HG02970 (cell line): ENCODE measurements around the gene PPM1F.

Experiments used
- ATAC-seq: cut with Tn5 transposase; IDR thresholded peaks from one replicate; pipeline ENCODE4 v1.9.1; 2021; ENCODE audit warnings: mild to moderate bottlenecking, moderate library complexity, moderate number of reproducible peaks; ENCODE audit not compliant: unreplicated experiment, low FRiP score

PPM1F gene, protein sequence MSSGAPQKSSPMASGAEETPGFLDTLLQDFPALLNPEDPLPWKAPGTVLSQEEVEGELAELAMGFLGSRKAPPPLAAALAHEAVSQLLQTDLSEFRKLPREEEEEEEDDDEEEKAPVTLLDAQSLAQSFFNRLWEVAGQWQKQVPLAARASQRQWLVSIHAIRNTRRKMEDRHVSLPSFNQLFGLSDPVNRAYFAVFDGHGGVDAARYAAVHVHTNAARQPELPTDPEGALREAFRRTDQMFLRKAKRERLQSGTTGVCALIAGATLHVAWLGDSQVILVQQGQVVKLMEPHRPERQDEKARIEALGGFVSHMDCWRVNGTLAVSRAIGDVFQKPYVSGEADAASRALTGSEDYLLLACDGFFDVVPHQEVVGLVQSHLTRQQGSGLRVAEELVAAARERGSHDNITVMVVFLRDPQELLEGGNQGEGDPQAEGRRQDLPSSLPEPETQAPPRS

DNA sequence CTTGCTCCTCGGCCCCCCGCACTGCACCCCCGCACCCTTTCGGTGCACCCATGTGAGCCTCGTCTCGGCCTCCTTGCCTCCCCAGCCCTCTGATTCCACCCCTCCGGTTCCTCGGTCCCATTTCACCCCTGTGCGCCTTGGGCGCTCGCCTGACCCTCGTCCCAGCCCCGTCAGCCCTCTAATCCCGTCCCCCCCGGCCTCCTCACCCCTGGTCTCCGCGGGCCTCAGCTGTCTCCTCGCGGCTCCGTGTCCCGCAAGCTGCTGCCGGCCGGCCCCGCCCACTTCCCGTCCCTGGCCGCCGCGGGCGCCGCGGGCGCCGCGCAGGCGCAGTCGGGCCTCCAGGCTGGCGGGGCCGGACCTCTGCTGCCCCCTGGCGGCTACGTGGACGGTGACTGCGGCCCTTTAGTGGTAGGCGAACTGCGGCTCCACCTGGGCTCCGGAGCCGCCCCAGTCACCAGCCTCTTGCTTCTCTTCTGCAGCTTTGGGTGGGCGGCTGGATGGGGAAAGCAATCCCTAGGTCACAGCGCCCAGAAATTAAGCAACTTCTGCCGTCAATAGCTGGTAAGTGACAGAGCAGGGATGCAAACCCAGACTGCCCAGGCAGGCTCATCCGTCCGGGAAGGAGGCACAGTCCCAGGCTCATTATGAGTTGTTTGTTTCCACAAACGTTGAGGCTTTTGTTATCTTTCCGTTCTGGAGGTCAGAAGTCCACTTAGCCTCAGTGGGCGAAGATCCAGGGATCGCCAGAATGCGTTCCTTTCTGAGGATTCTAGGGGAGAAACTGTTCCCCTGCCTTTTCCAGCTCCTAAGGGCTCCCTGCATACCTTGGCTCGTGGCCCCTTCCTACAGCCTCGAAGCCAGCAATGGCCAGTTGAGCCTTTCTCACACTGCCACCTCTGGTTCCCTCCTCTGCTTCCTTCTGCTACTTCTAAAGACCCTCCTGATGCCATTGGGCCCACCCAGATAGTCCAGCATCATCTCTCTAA lies at the start of gene PPM1F:
PPM1F (minus strand) TSS at position 263 of the 986 bp plus-strand sequence. CDS start 6,800 bp downstream, outside the sequence.
- peak; percentile 68 for ATAC-seq

DNA sequence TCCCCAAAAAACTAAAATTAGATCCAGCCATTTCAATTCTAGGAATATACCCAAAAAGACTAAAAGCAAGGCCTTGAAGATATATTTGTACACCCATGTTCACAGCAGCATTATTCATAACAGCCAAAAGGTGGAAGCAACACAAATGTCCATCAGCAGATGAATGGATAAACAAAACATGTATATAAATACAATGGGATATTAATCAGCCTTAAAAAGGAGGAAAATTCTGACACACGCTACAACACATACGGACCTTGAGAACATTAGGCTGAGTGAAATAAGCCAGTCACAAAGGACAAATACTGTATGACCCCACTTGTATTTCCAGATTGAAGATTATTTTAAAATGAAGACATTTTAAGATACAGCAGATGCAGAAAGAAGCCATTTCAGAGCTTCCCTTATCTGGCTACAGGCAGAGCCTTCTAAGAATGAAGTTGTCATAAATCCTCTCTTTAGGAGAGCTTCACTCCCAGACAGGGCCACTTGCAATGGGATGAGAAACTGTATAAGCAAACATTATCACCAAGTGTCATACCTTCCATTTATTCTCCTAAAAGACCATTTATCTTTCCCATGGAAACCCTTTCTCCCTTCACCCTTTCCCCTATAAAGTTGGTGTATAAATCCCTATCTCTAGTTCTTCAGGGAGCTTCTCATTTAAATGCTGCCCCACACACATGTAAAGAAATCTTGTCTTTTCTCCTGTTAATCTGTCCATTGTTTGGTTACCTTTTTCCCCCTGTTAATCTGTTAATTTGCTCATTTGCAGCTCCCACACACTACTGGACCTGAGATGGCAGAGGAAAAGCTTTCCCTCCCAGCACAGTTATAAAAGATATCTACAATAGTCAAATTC lies 49.2 kb upstream of the PPM1F start:
- ATAC-seq = no peak

DNA sequence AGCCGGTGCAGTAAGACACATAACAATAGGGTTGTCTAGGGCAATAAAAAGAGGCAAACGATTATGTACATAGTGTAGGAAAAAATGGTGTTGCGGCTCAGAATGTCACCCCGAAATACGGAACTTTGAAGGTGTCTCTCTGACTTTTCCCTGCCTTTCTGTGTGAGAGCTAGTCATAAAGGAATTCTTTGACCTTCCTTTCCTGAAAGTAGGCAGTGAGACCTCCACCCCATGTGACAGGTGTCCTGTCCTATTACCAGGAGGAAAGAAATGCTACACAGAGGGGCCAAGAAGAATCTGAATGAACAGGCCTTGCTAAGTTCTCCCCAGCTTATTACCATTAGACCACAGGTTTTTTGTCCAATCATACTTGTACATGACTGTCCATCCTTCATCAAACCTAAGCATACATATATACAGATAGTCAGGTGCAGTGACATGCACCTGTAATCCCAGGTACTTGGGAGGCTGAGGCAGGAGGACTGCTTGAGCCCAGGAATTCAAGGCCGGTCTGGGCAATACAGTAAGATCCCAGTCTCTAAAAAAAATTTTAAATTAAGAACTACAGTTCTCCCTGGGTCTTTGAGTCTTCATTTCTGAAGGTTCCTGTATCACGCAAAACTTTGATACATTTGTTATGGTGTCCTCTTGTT lies 46.1 kb upstream of the PPM1F start:
- ATAC-seq = no peak

DNA sequence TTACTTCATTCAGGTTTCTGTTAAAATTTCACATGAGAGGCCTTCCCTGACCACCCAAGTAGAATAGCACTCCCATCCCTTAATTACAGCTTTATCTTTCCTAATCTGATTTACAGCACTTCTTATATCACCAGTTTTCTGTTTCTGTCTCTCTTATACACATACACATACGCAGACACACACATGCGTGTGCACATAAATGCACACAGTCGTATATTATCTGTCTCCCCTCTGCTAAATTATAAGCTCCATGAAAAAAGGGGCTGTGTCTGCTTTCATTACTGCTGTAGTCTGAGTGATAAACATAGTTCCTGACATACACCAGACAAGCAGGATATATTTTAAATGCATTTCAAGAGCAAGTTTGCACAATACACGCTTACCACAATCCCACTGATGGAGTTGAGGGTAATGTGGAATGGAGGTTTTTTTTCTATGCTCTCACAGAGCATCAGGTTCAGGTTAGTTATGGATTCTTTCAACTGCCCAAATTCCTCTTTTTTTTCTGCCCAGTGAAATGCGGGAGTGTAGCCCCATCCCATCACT lies 43.6 kb upstream of the PPM1F start:
- ATAC-seq = no peak

DNA sequence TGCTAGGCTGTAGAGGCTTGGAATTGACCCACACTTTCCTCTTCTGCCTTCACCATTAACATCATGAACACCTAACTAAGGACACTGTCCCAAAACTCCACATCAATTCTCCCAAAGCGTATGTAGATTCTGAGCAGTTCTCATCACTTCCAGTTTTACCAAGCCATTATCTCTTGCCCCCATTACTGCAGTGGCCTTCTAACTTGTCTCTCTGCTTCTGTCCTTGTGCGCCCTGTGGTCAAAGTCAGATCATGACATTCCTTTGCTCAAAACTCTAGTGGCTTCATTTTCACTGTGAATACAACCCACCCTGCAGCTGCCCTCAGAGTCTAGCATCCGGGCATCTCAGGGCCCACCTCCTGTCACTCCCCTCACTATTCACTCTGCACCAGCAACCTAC lies 43.0 kb upstream of the PPM1F start:
- no peak for ATAC-seq

DNA sequence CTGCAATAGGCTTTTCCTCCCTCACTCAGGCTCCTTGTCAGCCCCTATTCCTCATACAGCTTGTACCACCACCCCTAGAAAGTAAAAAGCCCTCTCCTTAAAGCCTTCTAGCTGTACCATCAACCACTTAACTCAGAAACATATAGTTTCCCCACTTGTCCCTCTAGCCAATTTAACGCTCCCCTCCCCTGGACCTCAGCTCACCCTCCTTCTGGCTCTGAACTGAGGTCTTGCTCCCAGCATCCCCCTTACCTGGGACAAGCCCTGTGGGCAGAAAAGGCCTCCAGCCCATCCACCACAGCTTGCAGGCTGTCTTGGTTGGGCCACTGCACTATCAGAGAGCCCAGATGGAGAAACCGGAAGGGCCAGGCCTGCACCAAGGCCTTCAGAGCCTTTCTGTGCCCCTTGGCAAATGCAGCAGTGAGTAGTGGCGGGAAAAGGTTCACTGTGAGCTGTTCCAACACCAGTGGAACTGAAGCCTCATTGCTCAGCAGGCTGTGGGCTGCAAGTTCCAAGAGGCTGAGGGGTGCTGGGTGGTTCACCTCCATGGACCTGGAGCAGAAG lies 42.3 kb upstream of the PPM1F start:
- no peak for ATAC-seq

DNA sequence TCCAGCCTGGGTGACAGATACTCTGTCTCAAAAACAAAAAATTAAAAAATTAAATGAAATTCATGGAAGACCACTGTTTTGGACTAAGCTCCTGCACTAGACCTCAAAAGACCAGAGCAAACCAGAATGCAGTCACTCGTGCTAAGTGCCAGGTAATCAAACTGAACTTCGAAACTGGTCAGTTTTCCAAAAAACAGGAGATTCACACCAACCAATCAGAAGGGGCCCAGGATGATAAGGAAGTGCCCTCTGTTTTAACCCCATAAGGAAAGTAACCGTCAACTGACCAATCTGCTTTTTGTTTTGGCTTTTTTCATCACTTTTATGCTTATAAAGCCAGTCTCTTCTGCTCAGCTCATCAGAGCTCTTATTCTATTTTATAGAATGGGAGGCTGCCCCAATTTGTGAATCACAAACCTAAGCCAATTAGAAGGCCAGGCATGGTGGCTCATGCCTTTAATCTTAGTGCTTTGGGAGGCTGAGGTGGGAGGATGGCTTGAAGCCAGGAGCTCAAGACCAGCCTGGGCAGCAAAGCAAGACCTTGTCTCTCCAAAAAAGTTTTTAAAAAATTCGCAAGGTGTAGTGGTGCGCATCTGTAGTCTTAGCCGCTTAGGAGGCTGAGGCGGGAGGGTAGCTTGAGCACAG lies 40.1 kb upstream of the PPM1F start:
- no peak for ATAC-seq

DNA sequence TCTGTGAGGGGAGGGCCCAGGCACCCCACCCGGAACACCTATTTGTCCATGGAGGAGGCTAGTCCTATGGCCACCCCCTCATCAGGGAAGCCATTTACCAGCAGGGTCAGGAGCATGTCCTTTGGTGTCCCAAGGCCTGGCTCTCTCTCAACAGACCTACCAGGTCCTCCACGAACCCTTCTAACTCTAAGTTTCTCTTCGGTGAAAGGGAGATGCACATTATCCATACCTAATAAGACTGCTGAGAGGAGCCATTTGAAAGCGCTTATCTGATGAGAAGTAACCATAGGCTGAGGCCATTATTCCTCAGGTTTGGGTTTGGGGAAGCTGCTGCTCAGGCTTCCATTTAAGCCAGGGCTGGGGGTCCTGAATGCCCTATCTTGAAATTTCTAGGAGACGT lies 39.1 kb upstream of the PPM1F start:
- ATAC-seq = no peak

DNA sequence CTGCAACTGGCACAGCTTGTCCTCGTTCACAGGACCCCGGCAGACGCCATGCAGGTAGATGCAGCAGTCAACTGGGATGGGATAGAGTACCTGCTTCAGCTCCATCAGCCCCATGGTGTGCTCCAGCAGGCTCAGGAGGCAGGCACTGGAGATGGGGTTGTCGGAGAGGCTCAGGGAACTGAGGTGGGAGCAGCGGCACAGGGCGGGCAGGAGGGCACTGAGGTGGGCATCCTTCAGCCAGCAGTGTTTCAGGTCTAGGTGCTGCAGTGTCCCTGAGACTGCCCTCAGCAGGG lies 38.6 kb upstream of the PPM1F start:
- no peak for ATAC-seq

DNA sequence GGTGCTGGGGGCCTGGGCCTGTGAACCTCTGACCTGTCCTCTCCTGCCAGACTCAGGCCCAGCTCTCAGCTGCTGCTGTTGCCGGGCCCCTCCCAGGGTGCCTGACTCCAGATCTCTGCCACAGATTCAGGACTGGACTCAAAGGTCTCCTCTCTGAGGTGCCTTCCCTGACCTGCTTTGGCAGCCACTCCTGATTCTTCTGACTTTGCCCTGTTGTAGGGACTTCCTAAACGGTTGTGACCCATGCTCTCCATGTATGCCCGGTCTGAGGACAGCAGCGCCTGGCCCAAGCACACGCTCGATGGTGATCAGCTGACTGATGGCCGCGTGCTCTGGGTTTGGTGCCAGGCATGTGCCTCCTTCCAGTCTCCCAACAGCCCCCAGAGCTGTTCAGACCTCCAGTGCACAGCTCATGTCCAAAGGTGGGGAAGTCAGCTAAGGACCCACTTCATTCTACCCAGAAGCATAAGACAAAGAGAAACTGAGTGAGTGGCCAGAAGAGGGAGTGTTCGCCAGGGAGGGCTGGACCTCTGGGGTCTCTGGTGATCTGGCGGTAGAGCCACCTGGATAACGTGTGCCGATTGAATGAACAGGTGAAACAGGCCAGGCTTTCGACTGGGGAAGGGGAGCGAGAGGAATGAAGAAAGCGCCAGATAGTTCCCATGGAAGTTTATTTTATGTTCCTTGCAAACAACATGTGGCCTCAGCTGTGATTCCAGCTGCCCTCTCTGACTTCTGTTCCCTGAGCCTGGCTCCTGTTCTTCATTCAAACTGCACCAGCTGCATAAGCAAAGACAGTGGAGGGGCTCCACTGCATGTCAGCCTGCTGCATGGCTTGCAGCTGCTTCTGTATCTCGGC lies 38.0 kb upstream of the PPM1F start:
- no peak for ATAC-seq

DNA sequence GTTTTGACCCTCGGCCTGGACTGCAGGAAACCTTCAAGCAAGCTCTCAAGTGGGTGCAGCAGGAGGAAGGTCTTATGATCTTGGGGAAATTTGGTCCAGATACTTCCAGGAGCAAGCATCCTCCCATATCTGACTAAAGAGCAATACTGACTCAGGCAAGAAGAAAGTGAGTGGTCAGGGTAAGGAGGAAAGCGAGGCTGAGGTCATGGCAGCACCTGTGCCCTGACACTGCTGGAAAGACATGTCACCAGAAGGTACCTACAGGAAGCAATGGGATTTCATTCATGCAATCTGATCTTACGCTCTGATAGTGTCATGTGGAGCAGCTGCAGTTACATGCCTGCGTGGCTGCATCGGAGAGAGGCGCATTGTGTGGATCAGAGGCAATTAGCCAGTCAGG lies 36.4 kb upstream of the PPM1F start:
- ATAC-seq = no peak

DNA sequence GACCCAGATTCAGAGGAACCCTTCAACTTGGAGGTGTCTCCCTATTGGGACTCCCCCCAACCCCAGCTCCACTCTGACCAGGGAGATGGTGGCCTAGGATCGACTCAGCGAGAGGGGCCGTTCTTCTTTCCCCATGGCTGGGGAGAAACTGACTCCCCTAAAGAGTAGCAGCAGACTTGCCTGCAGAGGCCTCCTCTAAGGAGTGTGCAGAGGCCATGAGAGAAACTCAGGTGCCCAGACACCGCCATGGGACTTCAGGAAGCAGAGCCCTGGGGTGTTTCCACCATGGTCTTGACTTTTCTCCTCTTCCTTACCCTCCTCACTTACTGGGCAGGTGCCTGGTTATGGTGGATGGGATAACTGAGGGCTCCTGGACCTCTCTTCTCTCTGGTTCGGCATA lies 32.6 kb upstream of the PPM1F start:
- no peak for ATAC-seq

DNA sequence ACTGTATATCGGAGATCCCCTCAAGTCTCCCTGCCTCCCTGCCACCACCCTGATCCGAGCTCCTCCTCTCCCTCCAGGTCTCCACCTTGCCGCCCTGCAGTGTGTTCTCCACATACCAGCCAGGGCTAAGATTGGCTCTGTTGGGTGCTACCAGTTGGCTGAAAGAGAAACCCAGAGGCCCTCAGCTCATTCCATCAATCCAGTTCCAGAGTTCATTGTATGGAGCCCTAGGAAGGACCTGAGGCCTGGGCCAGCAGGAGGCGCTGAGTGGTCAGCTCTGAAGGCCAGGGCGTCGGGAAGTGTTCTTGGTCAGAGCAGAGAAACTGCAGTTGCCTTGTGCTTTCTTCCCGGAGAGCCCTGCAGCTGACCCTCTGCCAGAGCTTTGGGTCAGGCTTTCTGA lies 32.1 kb upstream of the PPM1F start:
- no peak for ATAC-seq

DNA sequence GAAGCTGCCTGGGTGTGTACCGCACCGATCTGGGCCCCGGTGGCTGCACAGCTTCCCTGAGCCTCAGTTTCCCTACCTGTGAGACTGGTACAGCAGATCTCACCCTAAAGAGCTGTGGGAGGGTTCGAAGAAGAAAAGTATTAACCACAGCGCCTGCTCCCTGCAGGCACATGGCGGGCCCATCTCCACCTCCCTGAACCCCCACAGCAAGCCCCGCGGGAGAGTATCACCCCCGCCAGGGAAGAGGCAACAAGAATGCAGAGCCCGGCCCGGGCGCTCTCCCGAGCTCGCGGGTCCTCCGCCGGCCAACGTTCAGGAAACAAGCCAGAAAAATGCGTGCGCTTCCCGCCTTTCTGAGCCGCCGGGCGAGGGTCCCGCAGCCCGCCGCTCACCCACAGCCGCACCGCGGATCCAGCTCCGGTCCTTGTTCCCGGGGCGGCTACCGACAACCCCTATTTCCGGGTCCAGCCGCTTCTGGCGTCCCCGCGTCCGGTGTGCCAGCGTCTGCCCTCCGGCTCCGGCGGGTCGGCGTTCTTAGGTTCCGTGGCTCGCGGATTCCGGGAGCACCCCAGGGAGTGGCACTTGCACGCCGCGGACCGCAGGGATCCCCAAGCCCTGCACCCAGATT lies 29.8 kb upstream of the PPM1F start, which contains the start of gene TOP3B:
TOP3B (minus strand) TSS at position 450 of the 628 bp plus-strand sequence. CDS start 7,078 bp downstream, outside the sequence.
- no peak for ATAC-seq

DNA sequence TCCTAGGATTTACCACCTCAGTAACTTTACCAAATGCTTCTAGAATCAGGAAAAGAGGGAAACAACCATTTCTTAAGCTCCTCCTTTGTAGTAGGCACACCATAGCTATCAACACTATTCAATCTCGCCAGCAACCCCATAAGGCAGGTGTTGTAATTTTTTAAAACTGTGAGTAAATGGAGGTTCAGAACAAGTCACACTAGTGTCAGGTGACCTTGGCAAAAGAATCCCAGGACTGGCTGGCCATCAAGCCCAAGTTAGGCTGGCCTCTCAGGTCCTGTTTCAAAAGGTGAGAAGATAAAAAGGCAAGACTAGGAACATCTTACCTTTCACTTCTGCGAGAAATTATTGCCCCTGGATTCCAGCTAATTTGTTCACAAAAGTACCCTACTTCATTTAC lies 29.2 kb upstream of the PPM1F start:
- no peak for ATAC-seq

DNA sequence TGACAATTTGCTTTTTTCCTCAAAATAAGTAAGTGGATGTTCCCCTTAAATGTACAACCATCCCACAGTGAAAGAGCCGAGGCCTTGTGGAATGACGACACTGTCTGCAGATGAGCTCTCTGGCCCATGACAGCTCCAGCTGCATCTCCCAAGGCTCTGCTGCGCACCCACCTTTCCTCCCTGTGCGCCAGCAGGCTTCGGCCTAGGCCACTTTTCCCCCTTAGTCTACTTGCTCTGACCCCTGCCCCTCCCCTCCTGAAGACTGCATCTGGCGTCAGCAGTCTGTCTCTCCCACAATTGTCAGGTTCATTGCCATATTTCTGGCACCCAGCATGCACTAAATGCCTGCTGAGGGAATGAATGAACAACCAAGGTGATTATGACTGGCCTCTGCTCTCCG lies 27.9 kb upstream of the PPM1F start:
- ATAC-seq = no peak

DNA sequence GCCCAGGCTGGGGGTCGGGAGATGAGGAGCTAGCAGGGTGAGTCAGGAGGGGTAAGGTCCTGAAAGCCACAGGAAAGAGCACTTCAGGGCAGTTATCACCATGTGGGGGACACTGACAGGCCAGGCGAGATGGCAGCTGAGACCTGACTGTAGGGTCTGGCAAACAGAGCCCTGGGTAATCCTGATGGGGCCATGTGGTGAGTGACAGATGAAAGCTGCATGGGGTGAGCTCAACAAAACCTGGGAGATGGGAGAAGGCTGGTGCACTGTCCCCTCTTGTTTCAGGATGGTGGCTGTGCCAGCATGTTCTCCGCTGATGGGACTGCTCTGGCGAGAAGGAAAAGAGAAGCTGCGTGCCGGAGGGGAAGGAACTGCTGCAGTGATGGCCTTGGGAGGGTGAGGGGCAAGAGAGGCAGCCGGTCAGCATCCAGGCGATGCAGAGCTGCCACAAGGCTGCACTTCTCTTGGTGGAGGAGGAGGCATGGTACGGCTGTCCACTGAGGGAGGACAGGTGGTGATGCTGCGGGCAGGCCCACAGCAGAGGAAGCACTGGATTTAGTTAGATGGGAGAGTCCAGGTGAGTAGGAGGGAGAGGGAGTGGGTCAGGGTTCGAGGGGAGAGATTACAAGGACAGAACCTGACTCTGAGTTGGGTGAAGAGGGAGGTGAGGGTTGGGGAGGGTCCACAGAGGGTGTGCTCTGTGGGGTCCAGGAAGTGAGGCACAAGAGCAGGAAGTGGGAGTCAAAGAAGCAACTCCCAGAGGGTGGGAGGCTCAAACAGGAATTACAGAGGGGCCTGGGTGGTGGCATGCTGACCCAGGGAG lies 26.1 kb upstream of the PPM1F start:
- no peak for ATAC-seq
